Smooth muscle cell of trachea (primary cell): ENCODE data around the gene PCDHGA3. TPM values are rescaled to one million over a fixed set of nuclear protein-coding genes. Genes with fewer than 3 reads are reported as not detected.

ENCODE experiments used
- total RNA-seq: library from RNA; depleted of rRNA; stranded (reverse); fragments of >200 nt; gene quantifications from 2 replicates; pipeline ENCODE4 v1.2.1, GENCODE V29; 2014

The PCDHGA3 gene
- total RNA-seq, 1 donor from 2014 or later = 1.3 TPM

Other genes starting within 250 kb of the PCDHGA3 start
- 0.58 and 3.0 TPM in 2 replicates for gene PCDHB2, start 249.2 kb upstream of the PCDHGA3 start, total RNA-seq
- 0.29 and 0.50 TPM in 2 replicates for gene PCDHB3, start 243.4 kb upstream of the PCDHGA3 start, total RNA-seq
- 0.15 and 0.17 TPM in 2 replicates for gene PCDHB4, start 222.0 kb upstream of the PCDHGA3 start, total RNA-seq
- gene PCDHB5, start 208.6 kb upstream of the PCDHGA3 start, total RNA-seq = 0.29 and 1.3 TPM in 2 replicates
- 0.33 TPM in 1 of 2 replicates, not detected in the other for gene PCDHB6, start 193.8 kb upstream of the PCDHGA3 start, total RNA-seq
- gene PCDHB7, start 171.2 kb upstream of the PCDHGA3 start, total RNA-seq = under 0.01 and 0.66 TPM in 2 replicates
- gene PCDHB8, start 166.0 kb upstream of the PCDHGA3 start, total RNA-seq = 0.50 TPM in 1 of 2 replicates, not detected in the other
- 0.15 and 0.50 TPM in 2 replicates for gene PCDHB16, start 161.4 kb upstream of the PCDHGA3 start, total RNA-seq
- under 0.01 and 0.17 TPM in 2 replicates for gene PCDHB9, start 156.7 kb upstream of the PCDHGA3 start, total RNA-seq
- gene PCDHB10, start 151.5 kb upstream of the PCDHGA3 start, total RNA-seq = 0.15 and 0.66 TPM in 2 replicates
- gene PCDHB11, start 144.2 kb upstream of the PCDHGA3 start, total RNA-seq = 0.50 TPM in 1 of 2 replicates, not detected in the other
- 0.15 and 0.33 TPM in 2 replicates for gene PCDHB12, start 135.1 kb upstream of the PCDHGA3 start, total RNA-seq
- under 0.01 and 1.3 TPM in 2 replicates for gene PCDHB13, start 129.9 kb upstream of the PCDHGA3 start, total RNA-seq
- gene PCDHB14, start 120.5 kb upstream of the PCDHGA3 start, total RNA-seq = 0.15 and 1.2 TPM in 2 replicates
- gene PCDHB15, start 98.4 kb upstream of the PCDHGA3 start, total RNA-seq = under 0.01 and 0.66 TPM in 2 replicates
- 0.50 and 1.0 TPM in 2 replicates for gene SLC25A2, start 39.8 kb upstream of the PCDHGA3 start, total RNA-seq
- 70.8 and 74.8 TPM in 2 replicates for gene TAF7, start 23.0 kb upstream of the PCDHGA3 start, total RNA-seq
- gene PCDHGA1, start 13.3 kb upstream of the PCDHGA3 start, total RNA-seq = 1.3 and 2.3 TPM in 2 replicates
- 3.3 and 6.6 TPM in 2 replicates for gene PCDHGA2, start 5.1 kb upstream of the PCDHGA3 start, total RNA-seq
- gene PCDHGB1, start 6.3 kb downstream of the PCDHGA3 start, total RNA-seq = 4.4 and 4.5 TPM in 2 replicates
- gene PCDHGA4, start 11.2 kb downstream of the PCDHGA3 start, total RNA-seq = 8.9 and 11.1 TPM in 2 replicates
- 5.1 TPM in 2 replicates for gene PCDHGB2, start 16.2 kb downstream of the PCDHGA3 start, total RNA-seq
- 2.8 and 3.5 TPM in 2 replicates for gene PCDHGA5, start 20.3 kb downstream of the PCDHGA3 start, total RNA-seq
- 7.1 and 9.4 TPM in 2 replicates for gene PCDHGB3, start 26.4 kb downstream of the PCDHGA3 start, total RNA-seq
- gene PCDHGA6, start 30.1 kb downstream of the PCDHGA3 start, total RNA-seq = 4.8 and 6.3 TPM in 2 replicates
- gene PCDHGA7, start 38.9 kb downstream of the PCDHGA3 start, total RNA-seq = 5.4 and 8.4 TPM in 2 replicates
- 21.5 and 38.4 TPM in 2 replicates for gene PCDHGB4, start 43.9 kb downstream of the PCDHGA3 start, total RNA-seq
- gene PCDHGA8, start 48.8 kb downstream of the PCDHGA3 start, total RNA-seq = 3.9 and 5.6 TPM in 2 replicates
- 27.9 and 40.4 TPM in 2 replicates for gene PCDHGB5, start 54.1 kb downstream of the PCDHGA3 start, total RNA-seq
- gene PCDHGA9, start 58.9 kb downstream of the PCDHGA3 start, total RNA-seq = 7.4 and 8.0 TPM in 2 replicates
- gene PCDHGB6, start 64.2 kb downstream of the PCDHGA3 start, total RNA-seq = 5.1 and 6.5 TPM in 2 replicates
- 13.8 and 14.7 TPM in 2 replicates for gene PCDHGA10, start 69.2 kb downstream of the PCDHGA3 start, total RNA-seq
- gene PCDHGB7, start 73.8 kb downstream of the PCDHGA3 start, total RNA-seq = 15.7 and 16.4 TPM in 2 replicates
- 23.0 and 26.9 TPM in 2 replicates for gene PCDHGA11, start 77.2 kb downstream of the PCDHGA3 start, total RNA-seq
- gene PCDHGA12, start 86.7 kb downstream of the PCDHGA3 start, total RNA-seq = 26.0 and 35.4 TPM in 2 replicates
- gene PCDHGC3, start 132.1 kb downstream of the PCDHGA3 start, total RNA-seq = 94.1 and 137 TPM in 2 replicates
- 4.5 and 6.0 TPM in 2 replicates for gene PCDHGC4, start 141.2 kb downstream of the PCDHGA3 start, total RNA-seq
- 7.9 and 8.1 TPM in 2 replicates for gene PCDHGC5, start 145.3 kb downstream of the PCDHGA3 start, total RNA-seq